OCI-LY1 (cell line): ENCODE results near the gene SCN1B.

ENCODE experiments used
- H2AFZ ChIP-seq: fragments of 200-600 bp; sonication (generic), shearing (Covaris generic); 2 replicates; pipeline ENCODE4 v1.6.0; 2014; ENCODE audit warnings: antibody characterized with exemption, mild to moderate bottlenecking, low read length
- H3F3A ChIP-seq: fragments of 200-600 bp; sonication (generic), shearing (Covaris generic); 2 replicates; pipeline ENCODE4 v1.6.0; 2014; ENCODE audit warnings: mild to moderate bottlenecking, antibody characterized with exemption, low read length, moderate library complexity; ENCODE audit not compliant: insufficient read depth
- H3K27ac ChIP-seq: fragments of 200-600 bp; sonication (generic); 2 replicates; pipeline ENCODE4 v1.5.1; 2014; ENCODE audit warnings: low read length, mixed run types, mild to moderate bottlenecking, low read depth; ENCODE audit not compliant: poor library complexity, severe bottlenecking
- H3K27me3 ChIP-seq: fragments of 200-600 bp; sonication (generic); 2 replicates; pipeline ENCODE4 v1.6.0; 2014; ENCODE audit warnings: antibody characterized with exemption, mild to moderate bottlenecking, low read length, moderate library complexity; ENCODE audit not compliant: insufficient read depth
- H3K36me3 ChIP-seq: fragments of 200-600 bp; sonication (generic); 2 replicates; pipeline ENCODE4 v1.6.1; 2014; ENCODE audit warnings: mild to moderate bottlenecking, antibody characterized with exemption, low read length, moderate library complexity, mixed read lengths; ENCODE audit not compliant: insufficient read depth
- H3K4me1 ChIP-seq: fragments of 200-600 bp; sonication (generic); 2 replicates; pipeline ENCODE4 v1.5.1; 2014; ENCODE audit warnings: mild to moderate bottlenecking, low read length, moderate library complexity; ENCODE audit not compliant: insufficient read depth, severe bottlenecking
- H3K4me2 ChIP-seq: fragments of 200-600 bp; sonication (generic), shearing (Covaris generic); 2 replicates; pipeline ENCODE4 v1.6.1; 2014; ENCODE audit warnings: low read length
- H3K4me3 ChIP-seq: fragments of 200-600 bp; sonication (generic); 2 replicates; pipeline ENCODE4 v1.5.1; 2014; ENCODE audit warnings: low read length, low read depth, mild to moderate bottlenecking, mixed read lengths; ENCODE audit not compliant: poor library complexity, severe bottlenecking
- H3K79me2 ChIP-seq: fragments of 200-600 bp; shearing (Covaris generic); 2 replicates; pipeline ENCODE4 v1.6.1; 2016; ENCODE audit warnings: mixed run types, low read length, mixed read lengths; ENCODE audit not compliant: insufficient read depth
- H3K9ac ChIP-seq: fragments of 200-600 bp; sonication (generic), shearing (Covaris generic); 2 replicates; pipeline ENCODE4 v1.6.1; 2014; ENCODE audit warnings: mild to moderate bottlenecking, low read length, mixed read lengths
- H3K9me2 ChIP-seq: fragments of 200-600 bp; sonication (generic), shearing (Covaris generic); 2 replicates; pipeline ENCODE4 v1.6.1; 2014; ENCODE audit warnings: low read depth, mild to moderate bottlenecking, low read length, mixed read lengths
- H3K9me3 ChIP-seq: fragments of 200-600 bp; shearing (Covaris generic); 2 replicates; pipeline ENCODE4 v1.6.1; 2014; ENCODE audit warnings: low read length, mixed read lengths
- H4K20me1 ChIP-seq: fragments of 200-600 bp; sonication (generic), shearing (Covaris generic); 2 replicates; pipeline ENCODE4 v1.6.0; 2016; ENCODE audit warnings: mild to moderate bottlenecking, low read length; ENCODE audit not compliant: insufficient read depth
- EZH2 ChIP-seq: fragments of 200-600 bp; sonication (generic), shearing (Covaris generic); IDR thresholded peaks from 2 replicates; pipeline ENCODE4 v1.8.0; 2017; ENCODE audit warnings: borderline replicate concordance, mixed run types, mild to moderate bottlenecking, antibody characterized with exemption, low read length, moderate library complexity, mixed read lengths
- TF ChIP-seq, protein P1 (sequence below): fragments of 200-600 bp; sonication (generic), shearing (Covaris generic); IDR thresholded peaks from 2 replicates; pipeline ENCODE4 v1.5.1; 2017; ENCODE audit warnings: mild to moderate bottlenecking, antibody characterized with exemption, low read length, moderate library complexity, mixed read lengths

Gene SCN1B

DNA sequence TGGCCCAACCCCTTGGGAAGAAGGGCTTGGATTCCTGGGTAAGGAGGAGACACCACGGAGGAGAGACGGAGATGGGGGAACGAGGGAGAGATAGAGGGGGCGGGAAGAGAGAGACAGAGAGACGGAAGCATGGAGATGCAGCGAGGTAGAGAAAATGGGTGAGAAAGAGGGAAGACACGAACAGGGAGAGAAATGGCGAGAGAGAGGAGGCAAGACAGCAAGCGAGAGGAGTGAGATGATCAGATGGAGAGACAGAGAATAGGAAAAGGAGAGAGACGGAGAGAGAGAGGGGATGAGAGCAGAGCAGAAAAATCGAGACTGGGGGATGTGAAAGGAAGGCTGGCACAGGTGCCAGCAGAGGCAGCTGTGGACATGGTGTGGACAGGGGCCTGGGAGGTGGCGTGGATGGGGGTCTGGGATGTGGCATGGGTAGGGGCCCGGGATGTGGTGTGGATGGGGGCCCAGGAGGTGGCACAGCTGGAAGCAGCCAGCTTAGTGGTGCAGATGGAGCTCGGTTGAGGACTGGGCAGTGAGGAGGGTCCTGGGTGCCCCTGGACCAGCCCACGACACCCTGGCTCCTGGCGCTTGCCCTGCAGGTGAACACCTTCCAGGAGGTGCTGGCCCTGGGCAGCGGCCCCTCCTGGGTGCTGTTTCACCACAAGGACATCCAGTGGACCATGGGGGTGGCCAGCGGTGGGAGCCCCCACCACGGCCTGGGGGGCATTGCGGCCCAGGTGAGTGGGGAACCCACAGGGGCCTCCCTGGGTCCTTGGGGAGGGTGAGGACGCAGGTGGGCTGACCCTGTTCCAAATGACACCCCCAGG, 45.1 kb downstream of the SCN1B start:
- Histone ChIP-seq H3K9me3 (no peaks in the 10 kb centered on the region), H2AFZ (no peak overlapping the region), H3K9me2 (no peaks in the 10 kb centered on the region), H3F3A (no peaks in the 10 kb centered on the region), H3K4me2 (no peak overlapping the region), H3K4me3 (no peak overlapping the region), H3K27ac (no peak overlapping the region), H4K20me1 (no peaks in the 10 kb centered on the region), H3K79me2 (no peaks in the 10 kb centered on the region), H3K36me3 (no peaks in the 10 kb centered on the region; the same call in 1 of the 2 replicates), H3K9ac (no peak overlapping the region), H3K27me3 (peaks cover 13% of the 10 kb centered on the region), H3K4me1 (no peaks in the 10 kb centered on the region)
- TF ChIP-seq, protein P1, sequence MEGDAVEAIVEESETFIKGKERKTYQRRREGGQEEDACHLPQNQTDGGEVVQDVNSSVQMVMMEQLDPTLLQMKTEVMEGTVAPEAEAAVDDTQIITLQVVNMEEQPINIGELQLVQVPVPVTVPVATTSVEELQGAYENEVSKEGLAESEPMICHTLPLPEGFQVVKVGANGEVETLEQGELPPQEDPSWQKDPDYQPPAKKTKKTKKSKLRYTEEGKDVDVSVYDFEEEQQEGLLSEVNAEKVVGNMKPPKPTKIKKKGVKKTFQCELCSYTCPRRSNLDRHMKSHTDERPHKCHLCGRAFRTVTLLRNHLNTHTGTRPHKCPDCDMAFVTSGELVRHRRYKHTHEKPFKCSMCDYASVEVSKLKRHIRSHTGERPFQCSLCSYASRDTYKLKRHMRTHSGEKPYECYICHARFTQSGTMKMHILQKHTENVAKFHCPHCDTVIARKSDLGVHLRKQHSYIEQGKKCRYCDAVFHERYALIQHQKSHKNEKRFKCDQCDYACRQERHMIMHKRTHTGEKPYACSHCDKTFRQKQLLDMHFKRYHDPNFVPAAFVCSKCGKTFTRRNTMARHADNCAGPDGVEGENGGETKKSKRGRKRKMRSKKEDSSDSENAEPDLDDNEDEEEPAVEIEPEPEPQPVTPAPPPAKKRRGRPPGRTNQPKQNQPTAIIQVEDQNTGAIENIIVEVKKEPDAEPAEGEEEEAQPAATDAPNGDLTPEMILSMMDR, result no peak
- no peak for TF ChIP-seq EZH2

DNA sequence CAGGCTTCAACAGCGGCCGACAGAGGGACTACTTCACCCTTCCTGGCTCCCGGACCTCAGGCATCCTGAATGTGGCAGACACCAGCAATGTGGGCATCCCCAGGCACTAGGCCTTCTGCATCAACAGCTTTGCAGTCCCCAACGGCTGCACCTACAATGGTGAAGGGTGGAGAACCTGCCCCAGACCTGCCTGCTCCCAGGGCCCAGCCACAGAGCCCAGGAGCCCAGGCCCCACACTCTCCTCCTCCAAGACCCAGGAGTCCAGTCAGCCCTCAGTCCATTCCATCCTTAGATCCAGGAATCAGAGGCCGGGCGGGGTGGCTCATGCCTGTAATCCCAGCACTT, 45.7 kb downstream of the SCN1B start:
- H3K36me3 ChIP-seq, result no peaks in the 10 kb centered on the region
- no peaks in the 10 kb centered on the region for H3K79me2 ChIP-seq
- no peak overlapping the region for H3K4me3 ChIP-seq
- no peak for TF ChIP-seq EZH2
- TF ChIP-seq, protein P1, result no peak
- no peak overlapping the region for H3K4me2 ChIP-seq
- peaks cover 10% of the 10 kb centered on the region; the same call in 1 of the 2 replicates for H3K27me3 ChIP-seq
- no peak overlapping the region for H2AFZ ChIP-seq
- H4K20me1 ChIP-seq, result no peaks in the 10 kb centered on the region
- no peaks in the 10 kb centered on the region for H3K9me3 ChIP-seq
- H3K9ac ChIP-seq, result no peak overlapping the region
- H3K4me1 ChIP-seq, result no peaks in the 10 kb centered on the region
- H3K27ac ChIP-seq, result no peak overlapping the region
- no peaks in the 10 kb centered on the region for H3K9me2 ChIP-seq
- H3F3A ChIP-seq, result no peaks in the 10 kb centered on the region

DNA sequence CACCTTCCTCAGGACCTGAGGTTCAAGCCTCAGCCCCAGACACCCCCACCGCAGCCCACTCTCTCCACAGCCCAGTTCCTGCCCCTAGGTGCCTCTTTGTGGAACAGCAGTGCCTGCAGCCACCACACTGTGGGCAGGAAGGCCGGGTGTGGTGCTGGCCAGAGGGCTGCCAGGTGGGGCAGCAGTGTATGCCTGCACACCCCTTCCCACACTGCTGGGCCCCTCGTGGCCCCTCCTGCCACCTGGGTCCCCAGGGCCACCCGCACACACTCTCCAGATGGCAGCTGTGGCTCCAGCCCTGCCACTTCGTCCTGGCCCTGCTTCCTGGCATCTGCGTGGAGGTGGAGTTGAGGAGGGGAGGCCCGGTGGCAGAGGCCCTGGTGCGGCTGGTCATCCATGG, 46.4 kb downstream of the SCN1B start:
- TF ChIP-seq, protein P1, result no peak
- TF ChIP-seq EZH2, result no peak
- Histone ChIP-seq H3K27me3 (peaks cover 10% of the 10 kb centered on the region; the same call in 1 of the 2 replicates), H2AFZ (no peak overlapping the region), H3K4me3 (no peak overlapping the region), H3K9ac (no peak overlapping the region), H3K36me3 (no peaks in the 10 kb centered on the region), H3F3A (no peaks in the 10 kb centered on the region), H3K4me2 (no peak overlapping the region), H4K20me1 (no peaks in the 10 kb centered on the region), H3K9me2 (no peaks in the 10 kb centered on the region), H3K27ac (no peak overlapping the region), H3K79me2 (no peaks in the 10 kb centered on the region), H3K9me3 (no peaks in the 10 kb centered on the region), H3K4me1 (no peaks in the 10 kb centered on the region)
